NCI-H1417 treated with DMSO at 0.1 percent for 48 hours (cell line): ENCODE measurements around the gene IMPG2.

Experiments used
- DNase-seq: peaks from one replicate; lab custom pipeline; 2025; lab: John Stamatoyannopoulos, UW

The IMPG2 gene

DNA sequence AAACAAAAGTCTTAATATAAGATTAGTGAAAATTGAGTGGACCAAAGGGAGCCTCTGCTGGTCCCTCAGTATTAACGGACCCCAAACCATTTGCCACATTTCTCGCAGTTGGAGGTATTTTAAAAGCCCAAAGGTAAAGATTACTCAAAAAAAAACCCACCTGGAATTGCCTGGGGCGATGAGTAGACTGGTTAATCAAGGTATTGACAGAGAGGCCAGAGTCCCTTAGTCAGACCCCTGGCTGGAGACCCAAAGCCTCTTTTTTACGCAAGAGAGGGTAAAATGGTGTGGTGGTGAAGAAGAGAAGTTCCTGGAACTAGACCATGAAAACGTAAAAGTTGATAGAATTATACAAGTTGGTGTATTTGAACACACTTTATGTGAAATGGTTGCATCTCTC, 137.2 kb downstream of the IMPG2 start:
- no peak for DNase-seq

DNA sequence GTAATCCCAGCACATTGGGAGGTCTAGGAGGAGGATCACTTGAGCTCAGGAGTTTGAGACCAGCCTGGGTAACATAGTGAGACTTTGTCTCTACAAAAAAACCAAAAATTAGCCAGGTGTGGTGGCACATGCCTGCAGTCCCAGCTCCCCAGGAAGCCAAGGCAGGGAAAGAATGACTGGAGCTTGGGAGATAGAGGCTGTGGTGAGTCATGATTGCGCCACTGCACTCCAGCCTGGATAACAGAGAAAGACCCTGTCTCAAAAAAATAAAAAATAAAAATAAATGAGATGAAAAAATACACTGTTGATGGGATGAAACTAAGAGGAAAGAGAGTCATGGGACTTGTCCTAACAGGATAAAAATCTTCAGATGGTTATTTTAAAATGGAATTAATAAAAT, 137.6 kb downstream of the IMPG2 start:
- no peak for DNase-seq

DNA sequence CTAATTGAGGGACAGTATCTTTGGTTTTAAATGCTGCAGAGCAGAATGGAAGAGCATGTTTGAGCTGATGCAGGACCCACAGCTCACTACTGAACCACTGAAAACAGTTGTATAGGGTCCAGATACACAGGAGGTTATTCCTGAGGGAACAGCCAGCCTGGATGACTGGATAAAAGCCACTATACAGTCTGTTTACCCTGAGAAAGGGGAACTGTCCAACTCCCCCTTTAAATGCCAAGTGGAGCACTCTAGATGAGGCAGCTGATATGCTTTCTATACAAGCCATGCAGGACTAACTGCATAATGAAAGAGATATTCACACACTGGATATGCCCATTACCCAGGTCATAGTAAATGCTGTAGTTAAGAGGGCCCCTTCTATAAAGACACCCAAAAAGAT, 138.6 kb downstream of the IMPG2 start:
- no peak for DNase-seq

DNA sequence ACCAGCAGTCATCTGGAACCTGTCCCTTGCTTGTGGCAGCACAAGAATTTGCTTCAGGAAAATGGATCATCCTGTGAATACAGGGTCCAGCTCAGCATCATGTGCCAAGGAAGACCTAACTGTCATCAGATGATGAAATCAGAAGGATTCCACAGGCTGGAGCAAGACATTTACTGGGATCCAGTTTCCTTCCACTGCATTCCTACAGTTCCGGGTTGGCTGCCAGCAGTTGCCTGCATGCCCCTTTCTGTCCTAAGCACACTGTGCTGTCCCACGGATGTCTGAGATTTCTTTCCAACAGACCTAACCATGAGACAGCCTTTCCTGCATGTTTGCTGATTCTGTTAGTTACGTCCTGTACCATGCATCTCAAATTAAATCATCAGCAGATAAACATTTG, 140.7 kb downstream of the IMPG2 start:
- DNase-seq = no peak

DNA sequence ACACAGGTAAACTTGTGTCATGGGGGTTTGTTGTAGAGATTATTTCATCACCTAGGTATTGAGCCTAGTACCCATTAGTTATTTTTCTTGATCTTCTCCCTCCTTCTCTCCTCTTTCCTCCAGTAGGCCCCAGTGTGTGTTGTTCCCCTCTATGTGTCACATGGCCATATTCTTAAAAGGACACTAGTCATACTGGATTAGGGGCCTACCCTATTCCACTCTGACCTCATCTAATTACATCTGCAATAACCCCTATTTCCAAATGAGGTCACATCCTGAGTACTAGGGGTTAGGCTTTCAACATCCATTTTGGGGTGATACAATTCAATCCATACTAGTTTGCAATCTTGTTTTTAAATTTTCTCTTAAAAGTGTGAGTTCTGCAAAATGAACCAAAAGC, 142.8 kb downstream of the IMPG2 start:
- no peak for DNase-seq
